HG03108 (cell line): ENCODE measurements around the gene SYT6.

ENCODE experiments used
- ATAC-seq: cut with Tn5 transposase; IDR thresholded peaks from one replicate; pipeline ENCODE4 v1.9.1; 2021; ENCODE audit warnings: moderate library complexity; ENCODE audit not compliant: unreplicated experiment

The SYT6 gene

GRCh38 chr1:114155706-114156105 is 2.0 kb upstream of the SYT6 start:
- no peak for ATAC-seq

DNA sequence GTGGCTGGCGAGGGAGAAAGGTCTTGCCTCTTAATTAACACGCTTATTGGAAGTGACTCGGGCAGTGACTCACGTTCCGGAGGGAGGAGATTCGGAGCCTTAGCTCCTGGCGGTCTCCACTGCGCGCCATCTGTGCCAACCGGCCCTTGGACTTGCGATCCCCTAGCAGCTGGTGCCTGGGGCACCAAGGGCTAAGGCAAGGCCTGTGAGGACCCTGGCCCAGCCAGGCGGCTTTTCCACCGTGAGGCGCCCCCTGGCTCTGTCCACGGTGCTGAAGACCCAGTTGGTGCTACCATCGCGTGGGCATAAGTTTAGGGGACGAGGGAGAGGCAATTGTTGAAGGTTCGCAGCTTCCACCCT is 1.3 kb upstream of the SYT6 start:
- ATAC-seq: no peak

GRCh38 chr1:114154146-114154962 is 685 bp upstream of the SYT6 start:
- ATAC-seq: no peak

GRCh38 chr1:114152508-114153260 is 985 bp downstream of the SYT6 start:
- no peak for ATAC-seq

DNA sequence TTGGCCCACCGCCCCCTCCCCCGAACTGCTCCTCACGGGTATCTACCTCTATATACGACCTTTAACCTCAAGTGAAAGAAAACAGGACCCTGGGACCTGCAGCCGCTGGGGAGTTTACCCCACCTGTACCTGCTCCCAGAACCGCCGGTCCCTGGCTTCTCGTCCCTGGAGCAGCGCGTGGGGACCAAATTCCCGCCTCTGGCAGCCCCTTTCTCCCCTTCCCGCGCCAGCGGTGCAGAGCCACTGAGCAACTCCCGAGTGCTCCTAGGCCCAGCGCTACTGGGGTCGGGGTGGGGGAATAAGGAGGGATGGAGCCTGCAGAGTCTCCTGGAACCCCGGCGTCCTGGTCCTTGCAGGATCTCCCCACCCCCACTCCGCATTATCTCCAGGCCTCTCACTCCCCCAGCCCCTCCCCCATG is 1.6 kb downstream of the SYT6 start:
- no peak for ATAC-seq

GRCh38 chr1:114150016-114150415 is 3.7 kb downstream of the SYT6 start:
- no peak for ATAC-seq

GRCh38 chr1:114149211-114149610 is 4.5 kb downstream of the SYT6 start:
- ATAC-seq: no peak

DNA sequence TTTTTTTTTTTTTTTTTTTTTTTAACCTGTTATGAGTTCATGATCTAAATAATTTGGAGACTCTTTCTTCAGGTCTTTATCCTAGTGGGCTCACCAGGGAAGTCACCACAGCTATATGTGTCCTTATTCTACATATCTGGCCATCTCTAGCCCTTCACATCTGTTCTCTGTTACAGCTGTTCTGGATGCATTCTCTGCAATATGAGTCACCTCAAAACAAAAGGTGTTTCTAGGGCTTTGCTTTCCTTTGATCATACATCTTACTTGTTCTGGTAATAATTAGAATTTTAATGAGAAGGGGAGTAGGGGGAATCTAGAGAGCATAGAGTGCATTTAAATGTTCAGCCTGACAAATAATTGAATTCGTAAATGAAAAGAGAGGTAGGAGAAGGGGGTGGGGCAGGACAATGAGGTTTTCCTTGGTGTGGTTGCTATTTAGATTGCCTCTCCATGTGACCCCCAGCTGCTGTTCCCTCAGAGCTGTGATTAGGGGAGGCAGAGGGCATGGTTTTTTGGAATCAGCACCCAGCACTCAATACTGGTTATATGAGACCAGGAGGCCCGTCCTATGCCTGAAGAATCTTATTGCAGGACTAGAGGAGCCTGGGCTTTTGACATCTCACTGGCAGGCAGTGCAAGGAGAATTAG is 8.0 kb downstream of the SYT6 start:
- ATAC-seq: no peak

GRCh38 chr1:114144016-114144415 is 9.7 kb downstream of the SYT6 start:
- ATAC-seq: no peak

DNA sequence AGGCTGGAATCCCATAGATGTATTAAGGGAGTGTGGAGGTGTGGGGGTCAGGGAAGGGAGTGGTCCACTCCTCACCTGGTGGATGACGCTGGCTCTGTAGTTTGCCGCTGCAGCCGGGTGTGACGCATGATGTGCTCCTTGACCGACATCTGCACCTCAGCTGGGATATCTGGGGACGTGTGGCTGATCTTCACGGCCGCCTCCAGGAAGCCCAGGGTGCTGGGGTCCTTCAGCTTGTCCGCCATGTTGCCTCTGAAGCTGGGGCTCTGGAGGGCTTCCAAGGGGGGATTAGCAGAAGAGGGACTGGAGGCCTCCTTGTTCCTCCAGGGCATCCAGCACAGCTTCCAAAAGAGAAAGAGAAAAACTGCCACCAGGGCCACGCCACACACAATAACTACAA is 14.1 kb downstream of the SYT6 start:
- ATAC-seq: no peak

- no peak for ATAC-seq
Observed at GRCh38 chr1:114137497-114137896, 16.2 kb downstream of the SYT6 start.

DNA sequence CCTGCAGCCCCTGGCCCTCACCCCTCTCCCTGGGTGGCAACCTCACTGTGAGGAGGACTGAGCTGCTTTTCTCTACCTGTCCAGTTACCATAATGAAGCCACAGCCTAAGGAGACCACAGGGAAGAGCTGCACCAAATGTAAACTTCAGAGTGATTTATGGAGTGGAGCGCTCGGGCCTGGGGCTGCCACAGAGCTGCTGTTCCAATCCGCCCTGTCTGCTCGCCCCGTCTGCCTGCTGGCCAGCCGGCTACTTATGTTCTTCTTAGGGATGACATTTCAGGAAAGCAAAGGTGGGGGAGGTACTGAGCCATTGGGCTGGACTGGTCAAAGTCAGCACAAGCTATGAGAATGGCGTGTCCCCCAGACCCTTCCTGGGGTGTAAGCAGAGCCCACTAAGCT is 17.9 kb downstream of the SYT6 start:
- ATAC-seq: no peak

GRCh38 chr1:114134518-114134917 is 19.2 kb downstream of the SYT6 start:
- ATAC-seq: no peak

GRCh38 chr1:114133129-114133528 is 20.5 kb downstream of the SYT6 start:
- no peak for ATAC-seq

- ATAC-seq: no peak
Observed at GRCh38 chr1:114131526-114132220, 22.0 kb downstream of the SYT6 start.

GRCh38 chr1:114130846-114131525 is 22.7 kb downstream of the SYT6 start:
- no peak for ATAC-seq

- no peak for ATAC-seq
Observed at GRCh38 chr1:114130213-114130612, 23.5 kb downstream of the SYT6 start.

DNA sequence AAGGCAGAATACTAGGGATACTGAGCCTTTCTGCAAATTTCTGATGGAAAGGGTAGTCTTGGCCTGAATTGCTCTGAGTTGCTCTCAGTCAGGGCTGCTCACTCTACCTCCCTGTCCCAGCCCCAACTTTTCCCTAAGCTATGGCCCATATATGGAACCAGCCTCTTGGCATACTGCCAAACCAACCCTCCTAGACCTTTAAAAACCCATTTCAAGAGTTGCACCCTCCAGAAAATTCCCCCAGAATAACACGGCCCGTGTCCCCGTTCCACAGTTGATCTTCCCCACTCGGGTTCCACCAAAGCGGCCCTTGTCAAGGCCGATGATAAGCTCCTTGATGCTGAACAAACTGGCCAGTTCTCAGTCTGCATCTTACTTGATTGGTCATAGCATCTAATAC is 25.4 kb downstream of the SYT6 start:
- ATAC-seq: no peak

- ATAC-seq: peak; percentile 86
Observed at GRCh38 chr1:114126261-114127095, 27.2 kb downstream of the SYT6 start.

- ATAC-seq: no peak
Observed at GRCh38 chr1:114124644-114125043, 29.0 kb downstream of the SYT6 start.
